ENCODE measurements around the gene TMEM254. TPM values are rescaled to one million over a fixed set of nuclear protein-coding genes. Genes with fewer than 3 reads are reported as not detected.
"Not testable (repeated sequence)": the region's sequence is repeated elsewhere in the genome, so short reads cannot be mapped to it uniquely, and the experiment has no call there.

Gene TMEM254
- total RNA-seq (1 to 10 TPM; 7.6 to 8.1 TPM), polyA plus RNA-seq (10 to 100 TPM in 1 of 2 donors, 1 to 10 TPM in 1; 9.6 to 22.8 TPM)
- long read RNA-seq, donor 1, transcript TMEM254-205 (4 exons, 2,042 nt): major isoform, 14 of 33 reads
- long read RNA-seq, donor 1, partial matches to known transcripts: 1 of 33 reads
- long read RNA-seq, donor 1, other reads (novel, unspliced or antisense): 9 of 33 reads
- long read RNA-seq, donor 2, partial matches to known transcripts: 1 of 5 reads
- long read RNA-seq, donor 2, other reads (novel, unspliced or antisense): 2 of 5 reads

GRCh38 chr10:80078448-80079311 is at the start of gene TMEM254:
Gene TMEM254, plus strand, starts transcription at chr10:80078665. Its CDS starts 35 bp downstream, at chr10:80078700.
- Histone ChIP-seq H3K4me3 (ENCODE audit: low read length in 2 of 2) (peak within 1 kb of the TSS; percentile 63 to 78), H3K27ac (ENCODE audit: low read depth in 1 of 2, low read length in 2 of 2) (peak within 1 kb of the TSS; percentile 15 to 90), H3K4me1 (ENCODE audit: control insufficient read depth in 1 of 2, insufficient read depth in 2 of 2, low read length in 2 of 2) (no peaks in the 10 kb centered on the region), H3K27me3 (ENCODE audit: control insufficient read depth in 1 of 2, insufficient read depth in 2 of 2, low read length in 1 of 2) (no peaks in the 10 kb centered on the region), H3K36me3 (ENCODE audit: control insufficient read depth in 1 of 2, insufficient read depth in 2 of 2, low read length in 1 of 2) (no peaks in the 10 kb centered on the region), H3K9me3 (ENCODE audit: control insufficient read depth, low read length) (no peaks in the 10 kb centered on the region)
- intact Hi-C loops (cut with DNase I): loop anchor here in 1 of 2 donors (5.0 to 10.0 kb wide), 2 partner anchors 56 to 96 kb away; partner anchors contain the start of gene PLAC9
- 0% methylated on average over 63 to 64 of the region's 64 CpGs for WGBS, 2 donors
- peak; percentile 96 to 98 for DNase-seq
- ATAC-seq (ENCODE audit: low FRiP score): peak; percentile 97

- H3K9me3 ChIP-seq (ENCODE audit: control insufficient read depth, low read length); H3K4me3 ChIP-seq (ENCODE audit: low read length in 2 of 2); H3K27ac ChIP-seq (ENCODE audit: low read depth in 1 of 2, low read length in 2 of 2); DNase-seq; H3K36me3 ChIP-seq (ENCODE audit: control insufficient read depth in 1 of 2, insufficient read depth in 2 of 2, low read length in 1 of 2); ATAC-seq (ENCODE audit: low FRiP score); H3K4me1 ChIP-seq (ENCODE audit: control insufficient read depth in 1 of 2, insufficient read depth in 2 of 2, low read length in 2 of 2); intact Hi-C loops (cut with DNase I); H3K27me3 ChIP-seq (ENCODE audit: control insufficient read depth in 1 of 2, insufficient read depth in 2 of 2, low read length in 1 of 2): not testable (repeated sequence)
- 44 to 47% methylated on average over 3 of the region's 3 CpGs for WGBS, 2 donors
Observed at GRCh38 chr10:80029205-80029604, 49.3 kb upstream of the TMEM254 start.

GRCh38 chr10:80029865-80030264 is 48.6 kb upstream of the TMEM254 start:
- WGBS, 2 donors: 89 to 90% methylated on average over 5 of the region's 5 CpGs
- ATAC-seq (ENCODE audit: low FRiP score); H3K4me1 ChIP-seq (ENCODE audit: control insufficient read depth in 1 of 2, insufficient read depth in 2 of 2, low read length in 2 of 2); H3K4me3 ChIP-seq (ENCODE audit: low read length in 2 of 2); H3K27me3 ChIP-seq (ENCODE audit: control insufficient read depth in 1 of 2, insufficient read depth in 2 of 2, low read length in 1 of 2); DNase-seq; H3K27ac ChIP-seq (ENCODE audit: low read depth in 1 of 2, low read length in 2 of 2); intact Hi-C loops (cut with DNase I); H3K9me3 ChIP-seq (ENCODE audit: control insufficient read depth, low read length); H3K36me3 ChIP-seq (ENCODE audit: control insufficient read depth in 1 of 2, insufficient read depth in 2 of 2, low read length in 1 of 2): not testable (repeated sequence)

- no peak overlapping the region for H3K27ac ChIP-seq (ENCODE audit: low read depth in 1 of 2, low read length in 2 of 2)
- intact Hi-C loops (cut with DNase I): no loop called here
- DNase-seq (no peak), ATAC-seq (ENCODE audit: low FRiP score) (no peak)
- H3K4me3 ChIP-seq (ENCODE audit: low read length in 2 of 2): no peak overlapping the region
- H3K4me1 ChIP-seq (ENCODE audit: control insufficient read depth in 1 of 2, insufficient read depth in 2 of 2, low read length in 2 of 2): no peaks in the 10 kb centered on the region
- no peaks in the 10 kb centered on the region for H3K9me3 ChIP-seq (ENCODE audit: control insufficient read depth, low read length)
- H3K27me3 ChIP-seq (ENCODE audit: control insufficient read depth in 1 of 2, insufficient read depth in 2 of 2, low read length in 1 of 2): no peaks in the 10 kb centered on the region
- WGBS, 2 donors: 89 to 93% methylated on average over 5 of the region's 5 CpGs
- H3K36me3 ChIP-seq (ENCODE audit: control insufficient read depth in 1 of 2, insufficient read depth in 2 of 2, low read length in 1 of 2): no peaks in the 10 kb centered on the region
Observed at GRCh38 chr10:80032503-80032902, 46.0 kb upstream of the TMEM254 start.

GRCh38 chr10:80034766-80035165 is 43.7 kb upstream of the TMEM254 start:
- intact Hi-C loops (cut with DNase I); H3K4me3 ChIP-seq (ENCODE audit: low read length in 2 of 2); DNase-seq; H3K36me3 ChIP-seq (ENCODE audit: control insufficient read depth in 1 of 2, insufficient read depth in 2 of 2, low read length in 1 of 2); H3K27ac ChIP-seq (ENCODE audit: low read depth in 1 of 2, low read length in 2 of 2); ATAC-seq (ENCODE audit: low FRiP score); H3K27me3 ChIP-seq (ENCODE audit: control insufficient read depth in 1 of 2, insufficient read depth in 2 of 2, low read length in 1 of 2); H3K9me3 ChIP-seq (ENCODE audit: control insufficient read depth, low read length); H3K4me1 ChIP-seq (ENCODE audit: control insufficient read depth in 1 of 2, insufficient read depth in 2 of 2, low read length in 2 of 2): not testable (repeated sequence)
- WGBS, 2 donors: 87 to 88% methylated on average over 5 of the region's 5 CpGs

GRCh38 chr10:80035430-80035829 is 43.0 kb upstream of the TMEM254 start:
- DNase-seq; H3K4me3 ChIP-seq (ENCODE audit: low read length in 2 of 2); H3K4me1 ChIP-seq (ENCODE audit: control insufficient read depth in 1 of 2, insufficient read depth in 2 of 2, low read length in 2 of 2); intact Hi-C loops (cut with DNase I); H3K27ac ChIP-seq (ENCODE audit: low read depth in 1 of 2, low read length in 2 of 2); ATAC-seq (ENCODE audit: low FRiP score); H3K27me3 ChIP-seq (ENCODE audit: control insufficient read depth in 1 of 2, insufficient read depth in 2 of 2, low read length in 1 of 2); H3K9me3 ChIP-seq (ENCODE audit: control insufficient read depth, low read length); H3K36me3 ChIP-seq (ENCODE audit: control insufficient read depth in 1 of 2, insufficient read depth in 2 of 2, low read length in 1 of 2): not testable (repeated sequence)
- WGBS, 2 donors: 76% methylated on average over 3 of the region's 3 CpGs

- intact Hi-C loops (cut with DNase I); ATAC-seq (ENCODE audit: low FRiP score); H3K9me3 ChIP-seq (ENCODE audit: control insufficient read depth, low read length); H3K4me1 ChIP-seq (ENCODE audit: control insufficient read depth in 1 of 2, insufficient read depth in 2 of 2, low read length in 2 of 2); H3K27me3 ChIP-seq (ENCODE audit: control insufficient read depth in 1 of 2, insufficient read depth in 2 of 2, low read length in 1 of 2); H3K4me3 ChIP-seq (ENCODE audit: low read length in 2 of 2); DNase-seq; H3K27ac ChIP-seq (ENCODE audit: low read depth in 1 of 2, low read length in 2 of 2); H3K36me3 ChIP-seq (ENCODE audit: control insufficient read depth in 1 of 2, insufficient read depth in 2 of 2, low read length in 1 of 2): not testable (repeated sequence)
- WGBS, 2 donors: 95% methylated on average over 5 of the region's 5 CpGs
Observed at GRCh38 chr10:80036921-80037500, 41.5 kb upstream of the TMEM254 start.

GRCh38 chr10:80038226-80038625 is 40.2 kb upstream of the TMEM254 start:
- H3K4me1 ChIP-seq (ENCODE audit: control insufficient read depth in 1 of 2, insufficient read depth in 2 of 2, low read length in 2 of 2); ATAC-seq (ENCODE audit: low FRiP score); H3K36me3 ChIP-seq (ENCODE audit: control insufficient read depth in 1 of 2, insufficient read depth in 2 of 2, low read length in 1 of 2); H3K27me3 ChIP-seq (ENCODE audit: control insufficient read depth in 1 of 2, insufficient read depth in 2 of 2, low read length in 1 of 2); DNase-seq; H3K4me3 ChIP-seq (ENCODE audit: low read length in 2 of 2); intact Hi-C loops (cut with DNase I); H3K27ac ChIP-seq (ENCODE audit: low read depth in 1 of 2, low read length in 2 of 2); H3K9me3 ChIP-seq (ENCODE audit: control insufficient read depth, low read length): not testable (repeated sequence)
- WGBS, 2 donors: 89 to 94% methylated on average over 1 of the region's 7 CpGs

All from aorta (tissue), 5 donors.